SK-N-SH treated with all-trans-retinoic acid at 6 μM for 48 hours (cell line): ENCODE data around the gene ERH.

Experiments
- ATAC-seq: fragments of 200-7000 bp; cut with Tn5 transposase; 3 replicates; pipeline ENCODE4 v1.9.1; 2020; ENCODE audit warnings: mild to moderate bottlenecking, moderate library complexity
- BACH2 ChIP-seq: fragments of 250-450 bp; sonication (Bioruptor Pico); IDR thresholded peaks from 2 replicates; pipeline ENCODE4 v1.9.0; 2021; ENCODE audit warnings: mild to moderate bottlenecking, borderline replicate concordance
- CSDC2 ChIP-seq: fragments of 250-450 bp; sonication (Bioruptor Pico); IDR thresholded peaks from 2 replicates; pipeline ENCODE4 v1.5.0; 2020; ENCODE audit warnings: mild to moderate bottlenecking, moderate library complexity
- ESRRG ChIP-seq: fragments of 250-450 bp; sonication (Bioruptor Pico); IDR thresholded peaks from 2 replicates; pipeline ENCODE4 v1.6.1; 2021; ENCODE audit warnings: mild to moderate bottlenecking
- GLIS3 ChIP-seq: fragments of 250-450 bp; sonication (Bioruptor Pico); IDR thresholded peaks from 2 replicates; pipeline ENCODE4 v1.5.0; 2020; ENCODE audit warnings: mild to moderate bottlenecking, moderate library complexity
- ISL1 ChIP-seq: fragments of 250-450 bp; sonication (Bioruptor Pico); IDR thresholded peaks from 2 replicates; pipeline ENCODE4 v2.1.2; 2022; ENCODE audit warnings: mild to moderate bottlenecking, moderate library complexity
- OSR1 ChIP-seq: fragments of 250-450 bp; sonication (Bioruptor Pico); IDR thresholded peaks from 2 replicates; pipeline ENCODE4 v1.8.0; 2022; ENCODE audit warnings: moderate library complexity, mild to moderate bottlenecking, inconsistent platforms
- PATZ1 ChIP-seq: fragments of 250-450 bp; sonication (Bioruptor Pico); IDR thresholded peaks from 2 replicates; pipeline ENCODE4 v1.8.0; 2020; ENCODE audit warnings: mild to moderate bottlenecking, moderate library complexity, borderline replicate concordance
- POU6F1 ChIP-seq: fragments of 250-450 bp; sonication (Bioruptor Pico); IDR thresholded peaks from 2 replicates; pipeline ENCODE4 v1.8.0; 2021; ENCODE audit warnings: low read depth, mild to moderate bottlenecking, moderate library complexity, borderline replicate concordance
- PPARA ChIP-seq: fragments of 250-450 bp; sonication (Bioruptor Pico); IDR thresholded peaks from 2 replicates; pipeline ENCODE4 v1.5.0; 2020; ENCODE audit warnings: mild to moderate bottlenecking, borderline replicate concordance
- RARB ChIP-seq: fragments of 250-450 bp; sonication (Bioruptor Pico); IDR thresholded peaks from 2 replicates; pipeline ENCODE4 v1.8.0; 2021; ENCODE audit warnings: mild to moderate bottlenecking, moderate library complexity
- SNAI2 ChIP-seq: fragments of 250-450 bp; sonication (Bioruptor Pico); IDR thresholded peaks from 2 replicates; pipeline ENCODE4 v1.5.0; 2020; ENCODE audit warnings: mild to moderate bottlenecking, moderate library complexity
- TCF4 ChIP-seq: fragments of 250-450 bp; sonication (Bioruptor Pico); IDR thresholded peaks from 2 replicates; pipeline ENCODE4 v1.8.0; 2021; ENCODE audit warnings: mild to moderate bottlenecking, moderate library complexity, borderline replicate concordance
- TOX ChIP-seq: fragments of 250-450 bp; sonication (Bioruptor Pico); IDR thresholded peaks from 2 replicates; pipeline ENCODE4 v1.8.0; 2021; ENCODE audit warnings: mild to moderate bottlenecking, moderate library complexity, borderline replicate concordance
- ZC3H10 ChIP-seq: fragments of 250-450 bp; sonication (Bioruptor Pico); IDR thresholded peaks from 2 replicates; pipeline ENCODE4 v1.5.1; 2021; ENCODE audit warnings: mild to moderate bottlenecking, moderate library complexity
- ZFP30 ChIP-seq: fragments of 450-650 bp; formaldehyde crosslinking; IDR thresholded peaks from 2 replicates; pipeline ENCODE4 v1.5.0; 2022; ENCODE audit warnings: mild to moderate bottlenecking, moderate library complexity
- ZNF565 ChIP-seq: fragments of 450-650 bp; formaldehyde crosslinking; conservative IDR thresholded peaks from 2 replicates; pipeline ENCODE4 v1.5.0; 2020; ENCODE audit warnings: low read depth, mild to moderate bottlenecking, moderate library complexity
- ZNF70 ChIP-seq: fragments of 450-650 bp; formaldehyde crosslinking; IDR thresholded peaks from 2 replicates; pipeline ENCODE4 v1.5.0; 2020; ENCODE audit warnings: mild to moderate bottlenecking, moderate library complexity
- TF ChIP-seq, protein P1 (sequence below): fragments of 250-450 bp; sonication (Bioruptor Pico); IDR thresholded peaks from 2 replicates; pipeline ENCODE4 v1.5.0; 2020; ENCODE audit warnings: mild to moderate bottlenecking, moderate library complexity
- TF ChIP-seq, protein P2 (sequence below): fragments of 250-450 bp; sonication (Bioruptor Pico); IDR thresholded peaks from 2 replicates; pipeline ENCODE4 v1.5.1; 2020; ENCODE audit warnings: low read depth, mild to moderate bottlenecking, moderate library complexity
- TF ChIP-seq, protein P3 (sequence below): fragments of 250-450 bp; sonication (Bioruptor Pico); IDR thresholded peaks from 2 replicates; pipeline ENCODE4 v1.5.1; 2021; ENCODE audit warnings: mild to moderate bottlenecking, moderate library complexity

The ERH gene

DNA sequence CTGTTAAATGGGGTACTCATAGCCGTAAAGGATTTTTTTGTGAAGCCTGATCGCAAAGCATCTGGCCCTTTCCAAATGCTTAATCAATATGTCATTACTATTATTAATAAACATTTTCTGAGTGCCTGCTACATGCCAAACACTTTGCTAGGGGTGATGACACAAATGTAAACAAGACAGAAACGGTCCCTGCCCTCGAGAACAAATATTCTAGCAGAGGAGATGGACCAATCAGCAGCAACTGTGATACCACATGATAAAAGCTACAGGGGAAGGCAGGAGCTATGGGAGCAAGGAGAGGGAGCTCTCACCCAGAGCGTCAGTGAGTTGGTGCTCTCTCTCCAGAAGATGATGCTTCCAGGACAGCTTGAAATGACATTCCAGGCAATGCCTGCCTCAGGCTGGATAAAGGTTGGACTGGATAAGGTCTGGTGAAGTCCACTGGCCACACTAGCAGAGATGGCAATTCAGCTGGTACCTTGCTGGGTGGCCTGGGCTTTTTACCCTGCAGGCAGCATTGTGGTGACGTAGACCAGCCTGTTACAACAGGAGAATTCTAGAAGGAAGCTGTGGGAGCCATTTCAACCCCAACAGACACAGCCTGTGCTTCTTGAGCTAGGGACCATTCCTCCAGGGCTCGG is 41.1 kb downstream of the ERH start (continued):
- TF ChIP-seq, protein P1, sequence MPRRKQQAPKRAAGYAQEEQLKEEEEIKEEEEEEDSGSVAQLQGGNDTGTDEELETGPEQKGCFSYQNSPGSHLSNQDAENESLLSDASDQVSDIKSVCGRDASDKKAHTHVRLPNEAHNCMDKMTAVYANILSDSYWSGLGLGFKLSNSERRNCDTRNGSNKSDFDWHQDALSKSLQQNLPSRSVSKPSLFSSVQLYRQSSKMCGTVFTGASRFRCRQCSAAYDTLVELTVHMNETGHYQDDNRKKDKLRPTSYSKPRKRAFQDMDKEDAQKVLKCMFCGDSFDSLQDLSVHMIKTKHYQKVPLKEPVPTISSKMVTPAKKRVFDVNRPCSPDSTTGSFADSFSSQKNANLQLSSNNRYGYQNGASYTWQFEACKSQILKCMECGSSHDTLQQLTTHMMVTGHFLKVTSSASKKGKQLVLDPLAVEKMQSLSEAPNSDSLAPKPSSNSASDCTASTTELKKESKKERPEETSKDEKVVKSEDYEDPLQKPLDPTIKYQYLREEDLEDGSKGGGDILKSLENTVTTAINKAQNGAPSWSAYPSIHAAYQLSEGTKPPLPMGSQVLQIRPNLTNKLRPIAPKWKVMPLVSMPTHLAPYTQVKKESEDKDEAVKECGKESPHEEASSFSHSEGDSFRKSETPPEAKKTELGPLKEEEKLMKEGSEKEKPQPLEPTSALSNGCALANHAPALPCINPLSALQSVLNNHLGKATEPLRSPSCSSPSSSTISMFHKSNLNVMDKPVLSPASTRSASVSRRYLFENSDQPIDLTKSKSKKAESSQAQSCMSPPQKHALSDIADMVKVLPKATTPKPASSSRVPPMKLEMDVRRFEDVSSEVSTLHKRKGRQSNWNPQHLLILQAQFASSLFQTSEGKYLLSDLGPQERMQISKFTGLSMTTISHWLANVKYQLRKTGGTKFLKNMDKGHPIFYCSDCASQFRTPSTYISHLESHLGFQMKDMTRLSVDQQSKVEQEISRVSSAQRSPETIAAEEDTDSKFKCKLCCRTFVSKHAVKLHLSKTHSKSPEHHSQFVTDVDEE (CRISPR knock-in tag): no peak
- no peak for TF ChIP-seq CSDC2 (CRISPR knock-in tag)

GRCh38 chr14:69355607-69356281 is 42.4 kb downstream of the ERH start:
- TF ChIP-seq, protein P2, sequence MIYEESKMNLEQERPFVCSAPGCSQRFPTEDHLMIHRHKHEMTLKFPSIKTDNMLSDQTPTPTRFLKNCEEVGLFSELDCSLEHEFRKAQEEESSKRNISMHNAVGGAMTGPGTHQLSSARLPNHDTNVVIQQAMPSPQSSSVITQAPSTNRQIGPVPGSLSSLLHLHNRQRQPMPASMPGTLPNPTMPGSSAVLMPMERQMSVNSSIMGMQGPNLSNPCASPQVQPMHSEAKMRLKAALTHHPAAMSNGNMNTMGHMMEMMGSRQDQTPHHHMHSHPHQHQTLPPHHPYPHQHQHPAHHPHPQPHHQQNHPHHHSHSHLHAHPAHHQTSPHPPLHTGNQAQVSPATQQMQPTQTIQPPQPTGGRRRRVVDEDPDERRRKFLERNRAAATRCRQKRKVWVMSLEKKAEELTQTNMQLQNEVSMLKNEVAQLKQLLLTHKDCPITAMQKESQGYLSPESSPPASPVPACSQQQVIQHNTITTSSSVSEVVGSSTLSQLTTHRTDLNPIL (CRISPR knock-in tag): no peak
- no peak for TF ChIP-seq ZNF70
- no peak for TF ChIP-seq ZNF565 (CRISPR knock-in tag)
- no peak for TF ChIP-seq PATZ1
- TF ChIP-seq BACH2: no peak
- no peak for TF ChIP-seq GLIS3
- TF ChIP-seq OSR1 (CRISPR knock-in tag): no peak
- TF ChIP-seq, protein P3, sequence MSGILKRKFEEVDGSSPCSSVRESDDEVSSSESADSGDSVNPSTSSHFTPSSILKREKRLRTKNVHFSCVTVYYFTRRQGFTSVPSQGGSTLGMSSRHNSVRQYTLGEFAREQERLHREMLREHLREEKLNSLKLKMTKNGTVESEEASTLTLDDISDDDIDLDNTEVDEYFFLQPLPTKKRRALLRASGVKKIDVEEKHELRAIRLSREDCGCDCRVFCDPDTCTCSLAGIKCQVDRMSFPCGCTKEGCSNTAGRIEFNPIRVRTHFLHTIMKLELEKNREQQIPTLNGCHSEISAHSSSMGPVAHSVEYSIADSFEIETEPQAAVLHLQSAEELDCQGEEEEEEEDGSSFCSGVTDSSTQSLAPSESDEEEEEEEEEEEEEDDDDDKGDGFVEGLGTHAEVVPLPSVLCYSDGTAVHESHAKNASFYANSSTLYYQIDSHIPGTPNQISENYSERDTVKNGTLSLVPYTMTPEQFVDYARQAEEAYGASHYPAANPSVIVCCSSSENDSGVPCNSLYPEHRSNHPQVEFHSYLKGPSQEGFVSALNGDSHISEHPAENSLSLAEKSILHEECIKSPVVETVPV (CRISPR knock-in tag): no peak
- no peak for TF ChIP-seq ZFP30 (CRISPR knock-in tag)
- no peak for TF ChIP-seq ZC3H10 (CRISPR knock-in tag)
- no peak for TF ChIP-seq TOX (CRISPR knock-in tag)
- no peak for TF ChIP-seq TCF4 (CRISPR knock-in tag)
- TF ChIP-seq PPARA: no peak
- no peak for TF ChIP-seq RARB (CRISPR knock-in tag)
- ATAC-seq: peak; percentile 87

GRCh38 chr14:69355154-69355597 is 42.9 kb downstream of the ERH start:
- TF ChIP-seq OSR1 (CRISPR knock-in tag) (no peak), SNAI2 (CRISPR knock-in tag) (no peak), TOX (CRISPR knock-in tag) (no peak), ZNF70 (no peak), ZFP30 (CRISPR knock-in tag) (no peak), ISL1 (CRISPR knock-in tag) (no peak), RARB (CRISPR knock-in tag) (no peak), ESRRG (no peak), GLIS3 (no peak), ZC3H10 (CRISPR knock-in tag) (no peak), POU6F1 (CRISPR knock-in tag) (no peak), PPARA (no peak), BACH2 (no peak), CSDC2 (CRISPR knock-in tag) (no peak)
- TF ChIP-seq, protein P1 (CRISPR knock-in tag): no peak
- peak; percentile 6; the same call in 2 of the 3 replicates for ATAC-seq
